HG02588 (cell line): ENCODE results near the gene TAS2R41.

Experiments used
- ATAC-seq: cut with Tn5 transposase; IDR thresholded peaks from one replicate; pipeline ENCODE4 v1.9.1; 2021; ENCODE audit warnings: mild to moderate bottlenecking, moderate library complexity; ENCODE audit not compliant: unreplicated experiment

Gene TAS2R41

DNA sequence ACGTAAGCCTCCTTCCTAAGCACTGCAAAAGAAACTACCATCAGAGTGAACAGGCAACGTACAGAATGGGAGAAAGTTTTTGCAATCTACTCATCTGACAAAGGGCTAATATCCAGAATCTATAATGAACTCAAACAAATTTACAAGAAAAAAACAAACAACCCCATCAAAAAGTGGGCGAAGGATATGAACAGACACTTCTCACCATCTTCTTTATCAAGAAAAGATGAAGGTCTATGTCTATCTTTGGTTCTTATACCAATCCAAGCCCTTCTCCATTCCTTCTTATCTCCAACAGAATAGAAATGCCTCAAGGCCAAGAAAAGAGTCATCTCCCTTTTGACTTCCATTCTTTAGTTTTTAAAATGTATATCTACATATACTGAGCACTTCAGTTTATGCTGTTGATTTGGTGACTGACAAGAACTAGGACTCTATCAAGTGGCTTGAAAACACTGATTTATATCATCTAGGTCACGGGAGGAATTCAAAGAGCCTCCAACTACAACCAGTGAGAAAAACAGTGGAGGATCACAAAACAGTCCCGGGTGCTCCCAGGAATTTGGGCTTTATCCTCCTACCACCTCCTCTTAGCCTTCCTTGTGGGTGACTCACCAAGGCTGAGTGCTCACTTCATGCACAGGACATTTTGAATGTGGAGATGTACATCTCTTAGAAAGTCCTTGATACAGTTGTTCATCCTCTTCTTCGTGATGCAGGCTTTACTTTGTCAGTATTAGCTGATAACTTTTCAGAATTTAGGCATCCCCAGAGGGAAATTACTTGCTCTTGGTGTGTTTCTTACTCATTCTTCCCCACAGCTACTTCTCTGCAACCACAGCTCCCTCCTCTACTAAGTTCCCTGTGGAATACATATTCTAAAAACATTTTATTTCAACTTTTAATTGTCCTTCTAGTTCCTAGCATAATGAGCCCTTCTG lies 15.4 kb downstream of the TAS2R41 start:
- no peak for ATAC-seq

DNA sequence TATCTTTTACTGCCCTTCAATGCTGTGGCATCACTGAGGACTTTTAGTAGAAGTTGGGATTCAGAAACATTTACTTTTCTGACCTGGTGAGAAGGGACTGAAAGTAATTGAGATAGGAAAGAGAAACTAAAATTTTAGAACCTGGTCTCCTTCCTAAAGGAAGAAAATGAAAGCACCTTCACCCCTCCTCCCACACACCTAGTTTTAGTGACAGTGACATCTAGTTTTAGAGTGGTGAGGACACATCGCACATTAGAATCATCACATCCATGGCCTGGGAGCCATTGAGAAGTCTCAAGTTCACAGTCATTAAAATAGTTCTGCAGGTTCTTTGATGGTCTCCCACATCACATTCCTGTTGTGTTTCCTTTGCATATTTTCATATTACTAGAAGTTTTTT lies 16.1 kb downstream of the TAS2R41 start:
- ATAC-seq = no peak

- no peak for ATAC-seq
Observed at GRCh38 chr7:143494622-143495021, 16.9 kb downstream of the TAS2R41 start.

DNA sequence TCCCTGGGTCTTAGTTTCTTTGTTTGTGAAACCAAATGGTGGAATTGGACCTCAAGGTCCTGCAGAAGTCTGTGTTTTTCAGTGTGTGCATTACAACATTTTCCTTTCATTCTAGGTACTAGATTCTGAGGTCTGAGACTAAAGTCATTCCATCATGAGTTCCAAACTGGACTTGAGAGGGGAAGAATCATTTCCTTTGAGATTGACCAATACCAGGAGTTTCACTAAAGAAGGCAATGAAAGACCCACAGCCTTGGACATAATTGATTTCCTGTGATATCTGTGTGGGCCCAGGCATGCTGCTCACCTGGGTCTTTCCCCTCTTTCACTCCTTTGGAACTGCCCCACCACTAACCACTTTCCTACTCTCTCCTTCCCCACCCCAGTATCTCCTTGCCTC lies 18.2 kb downstream of the TAS2R41 start:
- no peak for ATAC-seq

- no peak for ATAC-seq
Observed at GRCh38 chr7:143496263-143496662, 18.6 kb downstream of the TAS2R41 start.

DNA sequence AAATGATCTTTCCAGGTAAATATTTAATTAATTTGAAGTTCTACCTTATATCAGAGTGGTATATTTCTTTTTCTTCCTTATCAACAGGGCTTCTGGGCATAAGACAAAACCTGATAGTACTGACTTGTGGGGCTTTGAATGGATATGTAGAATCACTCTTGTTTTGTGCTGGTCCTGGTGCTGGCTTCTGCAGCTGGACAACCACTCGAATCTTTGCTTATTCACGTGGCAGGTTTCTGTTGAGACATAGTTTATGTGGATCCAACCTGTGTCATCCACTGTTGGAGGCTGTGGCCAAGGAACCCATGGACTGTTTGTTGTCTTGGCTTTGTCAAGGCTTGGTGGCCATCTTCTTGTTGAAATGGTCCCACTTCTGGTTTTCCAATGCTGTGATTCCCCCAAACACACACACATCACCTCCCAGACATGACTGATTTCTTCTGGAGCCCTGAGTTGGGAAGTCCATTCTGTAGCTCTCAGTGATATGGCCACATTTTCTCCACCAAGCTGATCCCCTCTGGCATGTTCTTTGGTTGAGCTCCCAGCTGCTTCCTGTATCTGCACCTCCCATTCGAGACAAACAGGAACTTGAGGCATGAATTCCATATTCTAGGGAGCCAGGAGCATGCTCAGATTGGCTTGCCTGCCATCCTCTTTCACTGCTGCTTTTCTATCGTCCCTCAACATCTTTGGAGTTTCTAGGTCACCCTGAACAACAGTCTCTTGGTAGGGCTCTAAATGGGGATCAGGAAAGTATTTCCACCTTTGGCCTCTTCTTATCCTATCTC lies 19.5 kb downstream of the TAS2R41 start:
- no peak for ATAC-seq

GRCh38 chr7:143499246-143499645 lies 21.6 kb downstream of the TAS2R41 start:
- ATAC-seq = no peak

DNA sequence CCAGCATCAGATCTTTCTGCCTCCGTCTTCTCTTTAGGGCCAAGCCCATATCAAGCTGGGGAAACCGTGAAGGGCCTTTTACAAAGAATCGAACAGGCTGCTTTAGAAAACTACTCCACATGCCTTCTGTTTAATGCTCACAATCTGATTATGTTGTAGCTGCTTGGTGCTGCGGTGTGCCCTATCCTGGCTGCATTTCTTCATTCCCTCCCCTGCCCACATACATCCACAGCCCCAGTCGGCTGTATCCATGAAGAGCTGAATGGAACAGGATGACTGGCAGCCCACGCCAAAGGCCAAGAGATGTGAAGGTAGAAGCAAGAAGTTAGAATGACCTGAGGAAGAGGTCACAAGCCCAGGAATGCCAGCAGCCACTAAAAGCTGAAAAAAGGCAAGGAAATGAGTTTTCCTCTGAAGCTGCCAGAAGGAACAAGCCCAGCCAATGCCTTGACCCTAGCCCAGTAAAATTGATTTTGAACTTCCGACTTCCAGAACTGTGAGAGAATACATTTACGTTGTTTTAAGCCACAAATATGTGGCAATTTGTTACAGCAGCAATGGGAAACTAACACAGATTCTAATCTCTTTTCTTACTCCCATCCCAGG lies 22.2 kb downstream of the TAS2R41 start:
- ATAC-seq = no peak

DNA sequence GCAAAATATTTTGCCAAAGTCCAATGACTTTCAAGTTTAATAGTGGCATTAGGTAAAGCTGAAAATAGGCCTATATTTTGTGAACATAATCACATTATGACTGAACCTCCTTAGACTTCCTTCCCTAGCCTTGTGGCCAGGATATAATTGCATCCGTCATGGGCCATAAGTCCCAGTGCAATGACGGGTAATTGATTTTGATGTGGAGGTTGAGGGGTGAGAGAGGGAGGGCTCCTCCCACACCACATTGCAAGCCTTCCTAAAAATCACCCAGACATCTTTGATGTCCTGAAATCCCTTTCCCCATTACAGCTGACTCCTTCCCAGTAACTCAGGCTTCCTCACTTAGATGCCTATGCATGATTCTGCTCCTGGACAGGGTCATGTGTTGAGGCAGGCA lies 25.6 kb downstream of the TAS2R41 start:
- no peak for ATAC-seq

- ATAC-seq = no peak
Observed at GRCh38 chr7:143504215-143504936, 26.7 kb downstream of the TAS2R41 start.

- no peak for ATAC-seq
Observed at GRCh38 chr7:143504937-143505297, 27.2 kb downstream of the TAS2R41 start.

DNA sequence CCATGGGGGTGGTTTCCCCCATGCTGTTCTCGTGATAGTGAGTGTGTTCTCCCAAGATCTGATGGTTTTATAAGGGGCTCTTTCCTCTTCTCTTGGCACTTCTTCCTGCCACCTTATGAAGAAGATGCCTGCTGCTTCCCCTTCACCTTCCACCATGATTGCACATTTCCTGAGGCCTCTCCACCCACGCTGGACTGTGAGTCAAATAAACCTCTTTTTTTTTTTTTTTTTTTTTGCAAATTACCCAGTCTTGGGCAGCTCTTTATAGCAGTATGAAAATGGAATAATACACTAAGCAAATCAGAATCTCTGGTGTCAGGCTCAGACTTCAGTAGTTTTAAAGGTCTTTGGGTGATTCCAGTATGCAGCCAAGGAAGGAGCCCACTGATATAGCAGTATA lies 28.2 kb downstream of the TAS2R41 start:
- ATAC-seq = no peak

GRCh38 chr7:143507094-143507518 lies 29.4 kb downstream of the TAS2R41 start:
- no peak for ATAC-seq

GRCh38 chr7:143507534-143508055 lies 29.9 kb downstream of the TAS2R41 start:
- no peak for ATAC-seq

GRCh38 chr7:143510854-143511592 lies 33.4 kb downstream of the TAS2R41 start:
- no peak for ATAC-seq

- ATAC-seq = no peak
Observed at GRCh38 chr7:143511593-143512047, 33.9 kb downstream of the TAS2R41 start.

DNA sequence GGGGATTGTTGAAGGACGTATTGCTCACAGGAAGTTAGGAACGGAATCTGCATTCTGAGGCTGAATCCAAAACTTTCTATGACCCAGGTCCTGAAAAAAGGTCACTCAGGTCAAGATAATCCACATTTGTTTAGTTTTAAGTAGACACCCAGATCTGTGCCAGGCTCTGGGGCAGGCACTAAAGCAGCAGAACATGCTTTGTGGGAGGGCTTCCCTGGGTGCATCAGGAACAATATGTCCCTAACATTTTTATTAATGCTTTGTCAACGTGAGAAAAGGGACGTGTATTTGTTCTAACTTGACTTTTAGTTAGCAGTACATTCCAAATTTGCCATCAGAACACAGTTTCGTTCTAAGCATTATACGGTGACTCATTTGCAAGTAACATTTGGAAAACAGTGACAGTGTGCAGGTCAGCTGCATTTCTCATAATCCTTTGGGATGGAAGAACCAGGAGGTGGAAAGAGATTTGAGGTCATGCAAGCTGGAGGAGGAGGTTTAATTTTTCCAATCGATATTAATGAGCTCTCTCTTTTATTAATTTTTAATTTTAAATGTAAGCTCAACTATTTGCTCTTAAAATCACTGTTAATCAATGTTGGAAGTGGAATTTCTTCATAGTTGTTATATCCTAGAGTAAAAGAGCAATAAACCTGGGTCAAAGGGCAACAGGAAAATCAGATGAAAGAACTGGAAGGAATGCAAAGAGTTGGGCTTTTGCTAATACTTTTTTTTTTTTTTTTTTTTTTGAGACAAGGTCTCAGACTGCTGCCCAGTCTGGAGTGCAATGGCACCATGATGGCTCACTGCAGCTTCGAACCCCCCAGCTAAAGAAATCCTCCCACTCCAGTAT lies 35.0 kb downstream of the TAS2R41 start:
- no peak for ATAC-seq

- ATAC-seq = no peak
Observed at GRCh38 chr7:143514487-143514886, 36.8 kb downstream of the TAS2R41 start.
